HG02870 (cell line): Measurements from ENCODE around the gene OSR1.
"Not testable (repeated sequence)": the region's sequence is repeated elsewhere in the genome, so short reads cannot be mapped to it uniquely, and the experiment has no call there.

ENCODE experiments used
- ATAC-seq: cut with Tn5 transposase; IDR thresholded peaks from one replicate; pipeline ENCODE4 v1.9.1; 2021; ENCODE audit warnings: mild to moderate bottlenecking, moderate library complexity; ENCODE audit not compliant: unreplicated experiment

Gene OSR1

GRCh38 chr2:19336781-19337180, 21.6 kb downstream of the OSR1 start:
- no peak for ATAC-seq

- ATAC-seq = no peak
Measured at GRCh38 chr2:19332503-19332902, 25.9 kb downstream of the OSR1 start.

DNA sequence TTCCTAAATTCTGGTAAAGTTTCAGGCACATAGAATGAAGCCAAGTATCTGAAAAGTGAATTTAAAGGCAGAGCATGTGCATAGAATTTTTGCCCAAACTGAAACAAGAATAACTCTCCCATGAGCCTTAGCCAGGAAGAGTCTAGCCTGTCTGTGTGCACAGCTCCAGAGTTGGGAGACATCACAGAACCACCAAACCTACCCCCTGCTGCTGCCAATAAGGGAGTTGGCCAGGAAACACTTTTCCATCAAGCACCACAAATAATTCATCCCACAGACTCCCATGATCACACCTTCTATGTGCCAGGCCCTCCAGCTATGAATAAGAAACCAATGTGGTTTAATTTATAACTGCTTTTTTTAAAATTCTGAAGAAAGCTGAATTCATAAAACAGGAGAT, 27.0 kb downstream of the OSR1 start:
- no peak for ATAC-seq

GRCh38 chr2:19330436-19330835, 28.0 kb downstream of the OSR1 start:
- no peak for ATAC-seq

GRCh38 chr2:19329445-19329844, 29.0 kb downstream of the OSR1 start:
- ATAC-seq = no peak

DNA sequence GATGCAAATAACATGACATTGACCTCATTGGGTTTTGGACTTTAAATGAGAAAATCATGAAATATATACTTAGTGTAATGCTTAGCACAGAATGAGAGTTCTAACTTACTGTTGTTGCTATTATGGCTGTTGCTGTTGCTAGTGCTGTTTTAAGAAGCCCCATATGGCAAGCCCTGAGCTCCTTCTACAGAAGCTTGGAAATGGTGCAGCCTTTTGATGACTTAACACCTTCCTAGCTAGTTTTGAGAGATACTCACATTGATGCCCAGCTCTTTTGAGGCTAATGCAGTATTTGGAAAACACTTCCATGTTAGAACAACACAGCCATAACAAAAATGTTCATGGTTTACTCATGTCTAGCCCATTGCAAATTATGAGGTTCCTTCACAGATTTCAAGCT, 30.9 kb downstream of the OSR1 start:
- no peak for ATAC-seq

GRCh38 chr2:19321946-19322345, 36.5 kb downstream of the OSR1 start:
- ATAC-seq = no peak

GRCh38 chr2:19320813-19321212, 37.6 kb downstream of the OSR1 start:
- ATAC-seq = no peak

DNA sequence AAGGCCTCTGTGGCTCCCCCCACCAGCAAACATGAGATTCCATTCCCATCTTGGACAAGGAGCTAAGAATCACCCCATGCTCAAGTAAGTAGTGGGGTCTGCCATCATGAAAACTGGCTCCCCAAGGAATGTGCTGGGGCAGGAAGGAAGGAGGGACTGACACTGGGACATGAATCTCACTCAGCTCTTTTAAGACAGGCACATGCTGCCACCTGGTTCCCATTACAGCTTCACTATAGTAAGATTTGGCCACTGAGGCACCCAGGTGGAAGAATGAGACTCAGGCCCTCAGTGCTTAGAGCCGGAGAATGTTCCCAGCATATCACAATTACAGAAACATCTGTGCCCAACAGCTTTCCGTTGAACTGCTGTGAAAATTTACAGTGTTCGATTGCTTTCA, 38.7 kb downstream of the OSR1 start:
- ATAC-seq = no peak

DNA sequence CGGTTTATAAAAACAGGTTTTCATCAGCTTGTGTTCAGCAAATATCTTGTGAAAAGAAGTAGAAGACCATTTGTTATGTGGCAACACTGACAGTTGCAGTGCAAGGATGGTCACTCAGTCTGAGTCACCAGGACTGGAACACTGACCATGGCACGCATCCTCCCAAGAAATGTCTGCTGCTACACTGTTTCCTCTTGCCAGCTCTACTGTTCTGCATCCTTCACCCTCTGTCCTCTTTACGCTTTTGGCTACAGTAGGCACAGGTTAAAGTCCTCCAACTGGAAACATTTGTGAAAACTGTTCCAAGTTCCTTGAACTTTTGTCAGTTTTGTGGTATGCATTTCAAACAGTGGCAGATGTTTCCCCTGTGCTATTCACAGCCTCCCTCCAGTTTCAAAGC, 39.4 kb downstream of the OSR1 start:
- ATAC-seq = no peak

GRCh38 chr2:19313553-19313952, 44.9 kb downstream of the OSR1 start:
- no peak for ATAC-seq

- ATAC-seq = no peak
Measured at GRCh38 chr2:19312949-19313348, 45.5 kb downstream of the OSR1 start.

DNA sequence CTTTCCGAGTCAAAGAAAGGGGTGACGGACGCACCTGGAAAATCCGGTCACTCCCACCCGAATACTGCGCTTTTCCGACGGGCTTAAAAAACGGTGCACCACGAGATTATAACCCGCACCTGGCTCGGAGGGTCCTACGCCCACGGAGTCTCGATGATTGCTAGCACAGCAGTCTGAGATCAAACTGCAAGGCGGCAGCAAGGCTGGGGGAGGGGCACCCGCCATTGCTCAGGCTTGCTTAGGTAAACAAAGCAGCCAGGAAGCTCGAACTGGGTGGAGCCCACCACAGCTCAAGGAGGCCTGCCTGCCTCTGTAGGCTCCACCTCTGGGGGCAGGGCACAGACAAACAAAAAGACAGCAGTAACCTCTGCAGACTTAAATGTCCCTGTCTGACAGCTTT, 52.4 kb downstream of the OSR1 start:
- ATAC-seq = not testable (repeated sequence)

DNA sequence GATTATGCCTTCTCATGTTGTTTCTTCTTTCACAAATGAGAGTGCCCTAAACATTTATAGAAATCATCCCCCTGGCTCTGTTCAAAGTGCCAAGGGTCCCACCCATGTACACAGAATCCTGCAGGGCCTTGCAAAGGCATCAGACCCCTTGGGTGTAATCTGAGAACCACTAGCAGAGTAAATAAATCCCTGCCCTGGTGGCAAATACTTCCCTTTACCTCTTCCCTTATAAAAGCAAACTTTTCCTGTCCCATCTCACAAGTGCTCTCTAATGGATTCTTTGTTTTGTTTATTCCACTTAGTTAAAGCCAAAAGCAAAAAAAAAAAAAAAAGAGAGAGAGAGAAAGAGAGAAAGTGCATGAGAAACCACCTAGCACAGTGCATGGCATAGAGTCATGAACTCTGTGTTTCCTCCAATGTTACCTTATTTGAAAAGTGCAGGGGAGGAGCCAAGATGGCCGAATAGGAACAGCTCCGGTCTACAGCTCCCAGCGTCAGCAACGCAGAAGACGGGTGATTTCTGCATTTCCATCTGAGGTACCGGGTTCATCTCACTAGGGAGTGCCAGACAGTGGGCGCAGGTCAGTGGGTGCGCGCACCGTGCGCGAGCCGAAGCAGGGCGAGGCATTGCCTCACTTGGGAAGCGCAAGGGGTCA, 52.9 kb downstream of the OSR1 start:
- not testable (repeated sequence) for ATAC-seq

- no peak for ATAC-seq
Measured at GRCh38 chr2:19301706-19302105, 56.7 kb downstream of the OSR1 start.
